ENCODE data around the gene WARS2. TPM values are rescaled to one million over a fixed set of nuclear protein-coding genes. Genes with fewer than 3 reads are reported as not detected.

WARS2 gene
- total RNA-seq, 2 experiments from 2014 or later, result 12.0 to 14.0 TPM

DNA sequence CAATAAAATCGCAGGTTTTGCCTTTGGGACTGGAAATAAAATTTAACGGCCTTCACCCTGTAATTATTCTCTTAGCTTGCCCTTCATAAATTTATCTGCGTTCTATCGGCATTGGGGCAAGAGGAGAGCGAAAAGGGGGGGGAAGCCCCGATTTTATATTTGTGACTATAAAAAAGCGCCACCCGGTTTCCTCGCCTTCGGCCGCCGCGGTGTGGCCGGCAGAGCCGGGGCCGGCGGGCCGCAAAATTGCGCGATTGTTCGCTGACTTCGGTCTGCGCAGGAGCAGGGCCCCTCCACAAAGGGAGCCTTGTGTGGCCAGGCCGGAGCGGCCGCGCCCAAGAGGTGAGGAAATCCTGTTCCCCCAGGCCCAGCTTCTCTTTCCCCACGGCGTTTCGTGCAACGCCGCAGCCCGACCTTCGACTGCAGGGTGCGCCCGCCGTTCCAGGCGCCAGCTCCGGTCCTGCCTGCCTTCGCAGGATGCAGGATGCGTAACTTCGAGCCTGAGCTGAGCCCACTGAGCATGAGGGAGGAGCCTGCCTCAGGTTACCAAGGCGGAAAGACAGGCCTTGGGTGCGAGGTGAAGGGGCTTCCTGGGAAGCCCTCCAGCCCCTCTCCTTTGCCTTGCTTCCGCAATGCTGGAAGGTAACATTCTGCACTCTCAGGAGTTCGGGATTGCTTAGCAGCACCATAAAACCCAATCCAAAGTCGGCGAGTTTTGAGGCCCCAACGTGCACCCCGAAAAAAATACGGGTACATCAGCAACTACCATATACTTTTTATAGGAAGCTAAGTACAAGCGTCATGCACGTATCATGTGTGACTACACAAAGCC is 147.4 kb downstream of the WARS2 start:
- Mint-ChIP-seq H3K36me3 (peaks cover 11% of the 10 kb centered on the region), H3K4me3 (no peak overlapping the region), H3K9me3 (ENCODE audit: low read depth) (no peaks in the 10 kb centered on the region), H3K27ac (no peak overlapping the region), H3K27me3 (peaks cover 91% of the 10 kb centered on the region), H3K4me1 (peaks cover 4% of the 10 kb centered on the region)
- DNase-seq (no peak), ATAC-seq (no peak)
- CTCF ChIA-PET, result no interaction called here

DNA sequence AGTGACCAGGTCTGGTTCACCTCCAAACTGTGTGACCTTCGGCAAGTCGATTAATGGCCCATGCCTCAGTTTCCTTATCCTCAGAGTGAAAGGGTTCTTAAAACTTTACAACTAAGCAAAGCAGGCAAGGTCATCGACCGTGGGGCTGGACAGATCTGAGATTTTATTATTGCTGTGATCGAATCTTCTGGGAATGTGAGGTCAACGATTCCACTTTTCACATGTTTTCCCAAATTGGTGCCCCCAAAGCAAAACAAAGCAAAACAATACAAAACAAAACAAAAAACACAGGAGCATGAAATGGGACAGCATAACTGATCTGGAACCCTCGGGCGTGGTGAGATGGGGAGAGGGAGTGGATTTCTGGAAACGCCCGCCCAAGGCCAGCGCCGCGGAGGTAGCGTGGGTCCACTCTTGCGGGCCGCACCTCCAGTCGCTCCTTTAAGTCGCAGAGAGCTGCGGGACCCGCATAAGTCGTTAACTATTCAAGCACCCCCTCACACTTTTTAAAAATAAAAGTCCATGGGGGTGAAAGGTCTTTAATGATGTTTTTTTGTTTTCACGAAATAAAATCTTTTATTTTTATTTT is 148.1 kb downstream of the WARS2 start:
- ATAC-seq (no peak), DNase-seq (no peak)
- H3K27me3 Mint-ChIP-seq, result peaks cover 91% of the 10 kb centered on the region
- H3K27ac Mint-ChIP-seq, result no peak overlapping the region
- peaks cover 4% of the 10 kb centered on the region for H3K4me1 Mint-ChIP-seq
- no peak overlapping the region for H3K4me3 Mint-ChIP-seq
- no peaks in the 10 kb centered on the region for H3K9me3 Mint-ChIP-seq (ENCODE audit: low read depth)
- H3K36me3 Mint-ChIP-seq, result peaks cover 11% of the 10 kb centered on the region
- CTCF ChIA-PET, result no interaction called here

DNA sequence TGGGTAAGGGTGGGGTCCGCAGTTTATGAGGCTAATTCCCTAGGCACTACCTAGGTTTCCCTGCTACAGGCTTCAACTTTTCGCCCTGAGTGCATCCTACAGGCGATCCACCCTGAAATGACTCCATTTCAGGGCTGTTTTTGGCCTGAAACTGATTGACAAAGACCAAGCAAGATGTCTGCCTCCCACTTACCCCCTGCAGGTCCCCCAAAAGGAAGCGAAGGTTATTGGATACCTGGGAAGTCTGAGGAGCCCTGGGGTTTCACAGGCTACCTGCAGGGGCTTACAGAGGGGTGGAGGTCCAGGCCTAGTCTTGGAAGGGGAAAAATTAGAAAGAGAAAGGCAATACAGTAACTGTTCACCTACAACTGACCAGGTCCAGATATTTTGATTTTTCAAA is 149.0 kb downstream of the WARS2 start:
- Mint-ChIP-seq H3K9me3 (ENCODE audit: low read depth) (peaks cover 2% of the 10 kb centered on the region), H3K27me3 (peaks cover 94% of the 10 kb centered on the region), H3K4me3 (no peak overlapping the region), H3K36me3 (peaks cover 18% of the 10 kb centered on the region), H3K4me1 (peaks cover 10% of the 10 kb centered on the region), H3K27ac (peak overlapping the region; percentile 31)
- CTCF ChIA-PET, result no interaction called here
- ATAC-seq, result no peak
- DNase-seq, result no peak

DNA sequence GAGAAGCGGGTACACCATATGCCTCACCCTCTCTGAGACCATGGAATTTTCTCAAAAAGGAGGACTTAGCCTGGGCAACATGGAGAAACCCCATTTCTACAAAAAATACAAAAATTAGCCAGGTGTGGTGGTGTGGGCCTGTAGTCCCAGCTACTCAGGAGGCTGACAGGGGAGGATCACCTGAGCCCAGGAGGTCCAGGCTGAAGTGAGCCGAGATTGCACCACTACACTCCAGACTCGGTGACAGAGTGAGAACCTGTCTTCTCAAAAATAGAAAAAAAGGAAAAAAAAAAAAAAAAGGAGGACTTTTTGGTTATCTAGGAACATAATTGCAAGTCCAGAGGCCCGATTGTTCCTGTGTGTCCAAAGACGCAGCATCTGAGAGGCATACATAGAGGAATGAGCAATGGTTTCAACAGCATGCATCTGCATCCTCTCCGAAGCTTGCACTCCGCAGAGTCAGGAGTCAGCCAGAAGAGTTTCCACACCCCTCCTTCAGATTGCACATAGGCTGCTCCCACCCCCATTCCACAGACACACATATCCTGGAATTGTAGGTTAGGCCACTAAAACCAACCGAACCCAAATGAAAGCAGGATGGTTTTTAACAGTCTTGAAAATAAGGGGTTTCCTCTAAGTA is 149.8 kb downstream of the WARS2 start:
- ATAC-seq, result no peak
- DNase-seq, result no peak
- no peak overlapping the region for H3K4me3 Mint-ChIP-seq
- no peak overlapping the region for H3K27ac Mint-ChIP-seq
- peaks cover 20% of the 10 kb centered on the region for H3K36me3 Mint-ChIP-seq
- peaks cover 8% of the 10 kb centered on the region for H3K4me1 Mint-ChIP-seq
- peaks cover 2% of the 10 kb centered on the region for H3K9me3 Mint-ChIP-seq (ENCODE audit: low read depth)
- H3K27me3 Mint-ChIP-seq, result peaks cover 94% of the 10 kb centered on the region
- CTCF ChIA-PET, result interaction anchor here (1.8 kb wide), 1 partner anchor 18 kb away, joined by 6 read pairs; no protein-coding TSS in a partner anchor

DNA sequence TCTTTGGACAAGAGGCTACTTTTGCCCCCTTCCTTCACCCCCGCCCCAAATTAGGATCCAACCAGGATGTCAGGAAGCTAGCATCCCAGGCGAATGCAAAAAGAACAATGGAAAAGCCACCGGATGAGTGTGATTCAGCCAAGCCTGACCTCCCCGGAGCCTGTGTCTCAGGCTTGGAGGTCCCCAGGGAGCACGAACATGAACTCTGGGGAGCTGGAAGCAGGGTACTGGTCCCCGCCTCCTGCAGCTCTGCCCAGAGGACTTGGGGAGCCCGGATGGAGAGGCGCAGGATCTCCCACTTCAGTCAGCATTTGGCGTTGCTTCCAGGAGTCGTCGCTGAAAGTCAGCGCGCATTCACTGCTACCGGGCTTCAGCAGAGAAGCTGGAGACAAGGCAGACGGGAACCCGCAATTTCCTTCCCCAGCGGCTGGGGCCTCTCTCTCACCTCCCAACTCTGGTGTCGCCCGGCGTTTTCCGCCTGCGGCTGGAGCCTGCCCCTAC is 150.5 kb downstream of the WARS2 start:
- ATAC-seq (no peak), DNase-seq (no peak)
- Mint-ChIP-seq H3K27me3 (peaks cover 95% of the 10 kb centered on the region), H3K36me3 (peaks cover 21% of the 10 kb centered on the region), H3K4me3 (no peak overlapping the region), H3K9me3 (ENCODE audit: low read depth) (peaks cover 2% of the 10 kb centered on the region), H3K27ac (no peak overlapping the region), H3K4me1 (peaks cover 6% of the 10 kb centered on the region)
- CTCF ChIA-PET, result interaction anchor here (1.8 kb wide), 1 partner anchor 19 kb away, joined by 6 read pairs; no protein-coding TSS in a partner anchor

DNA sequence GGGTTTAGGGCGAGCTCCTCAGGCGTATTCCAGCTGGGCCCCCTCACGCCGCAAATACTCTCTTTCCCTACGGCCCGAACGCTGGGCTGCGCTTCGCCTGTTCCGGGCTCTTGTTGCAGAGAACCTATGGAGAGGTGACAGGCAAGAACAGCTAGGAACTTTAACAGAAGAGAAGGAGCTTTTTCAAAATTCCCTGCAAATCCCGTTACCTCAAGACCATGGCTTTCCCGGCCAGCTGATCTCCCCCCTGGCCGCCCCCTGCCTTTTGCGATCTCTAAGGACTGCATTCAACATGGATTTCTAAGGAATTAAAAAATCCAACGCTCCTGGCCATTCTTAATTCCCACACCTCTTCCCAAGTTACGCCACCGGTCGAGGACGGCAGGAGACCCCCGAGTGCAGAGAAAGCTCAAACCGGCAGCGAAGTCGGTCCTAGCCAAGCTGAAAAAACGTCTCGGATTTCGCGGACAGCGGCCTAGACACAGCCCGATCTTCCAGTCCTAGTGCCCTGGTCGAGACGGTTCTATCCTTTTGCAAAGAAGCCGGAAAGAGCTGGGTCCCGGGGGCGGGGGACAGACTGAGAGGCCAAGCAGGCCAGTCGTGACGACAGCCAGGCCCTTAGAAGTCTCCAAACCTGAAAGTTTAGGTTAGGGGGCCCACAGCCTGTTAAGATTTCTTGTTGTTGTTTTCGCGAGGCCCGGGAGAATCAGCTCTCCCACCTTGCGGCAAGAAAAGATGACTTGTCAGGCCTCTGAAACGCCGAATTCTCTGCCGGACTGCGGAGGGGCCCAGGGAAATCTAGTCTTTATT is 151.2 kb downstream of the WARS2 start:
- H3K4me1 Mint-ChIP-seq, result peaks cover 6% of the 10 kb centered on the region
- peak overlapping the region; percentile 11 for H3K27ac Mint-ChIP-seq
- DNase-seq (no peak), ATAC-seq (no peak)
- H3K27me3 Mint-ChIP-seq, result peaks cover 95% of the 10 kb centered on the region
- CTCF ChIA-PET, result interaction anchor here (1.8 kb wide), 1 partner anchor 19 kb away, joined by 6 read pairs; no protein-coding TSS in a partner anchor
- H3K4me3 Mint-ChIP-seq, result no peak overlapping the region
- H3K9me3 Mint-ChIP-seq (ENCODE audit: low read depth), result peaks cover 2% of the 10 kb centered on the region
- peaks cover 23% of the 10 kb centered on the region for H3K36me3 Mint-ChIP-seq

DNA sequence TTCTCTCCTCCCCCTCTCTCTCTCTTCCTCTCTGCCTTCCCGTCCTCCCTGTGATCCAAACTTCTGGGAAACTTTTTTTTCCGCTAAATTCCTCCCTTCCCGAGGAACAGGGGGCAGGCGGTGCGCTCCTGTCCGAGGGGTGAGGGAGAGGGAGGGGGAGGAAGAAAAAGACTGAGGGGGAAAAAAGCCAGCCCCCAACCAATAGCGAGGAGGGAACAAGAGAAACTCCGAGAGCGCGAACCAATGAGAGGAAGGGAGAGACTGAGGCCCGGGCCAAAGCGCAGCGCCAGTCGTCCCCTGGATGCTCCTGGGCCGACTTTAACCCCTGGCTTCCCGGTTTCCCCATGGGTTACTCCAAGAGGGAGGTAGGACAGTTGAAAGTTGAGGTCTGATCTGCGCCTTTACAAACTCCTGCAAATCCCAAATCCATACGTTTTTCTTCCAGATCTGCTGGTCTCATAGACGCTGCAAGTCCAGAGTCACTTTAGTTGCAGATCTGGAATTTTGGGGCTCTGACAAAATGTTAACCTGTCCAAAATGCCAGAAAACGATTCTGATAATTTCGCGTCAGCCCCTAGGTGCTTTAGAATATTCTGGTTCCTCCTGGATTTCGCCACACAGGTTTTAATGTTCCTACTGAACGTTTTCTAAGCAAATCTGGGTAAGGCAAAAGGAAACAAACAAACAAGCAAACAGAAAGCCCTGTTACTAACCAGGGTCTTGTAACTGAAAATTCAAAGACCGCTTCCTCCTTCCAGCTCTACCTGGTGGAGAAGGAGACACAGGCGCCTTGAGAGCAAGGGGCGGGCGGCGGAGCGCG is 152.1 kb downstream of the WARS2 start, which contains the start of gene TBX15:
Gene TBX15 (minus strand): TSS at position 158 of the 820 bp plus-strand sequence. CDS start 548 bp downstream, outside the sequence.
- peaks cover 6% of the 10 kb centered on the region for H3K4me1 Mint-ChIP-seq
- CTCF ChIA-PET, result interaction anchor here (1.8 kb wide), 1 partner anchor 20 kb away, joined by 6 read pairs; no protein-coding TSS in a partner anchor
- H3K36me3 Mint-ChIP-seq, result peaks cover 22% of the 10 kb centered on the region
- peaks cover 95% of the 10 kb centered on the region for H3K27me3 Mint-ChIP-seq
- no peak for ATAC-seq
- peak within 1 kb of the TSS; percentile 32 for H3K4me3 Mint-ChIP-seq
- H3K9me3 Mint-ChIP-seq (ENCODE audit: low read depth), result peaks cover 2% of the 10 kb centered on the region
- peak within 1 kb of the TSS; percentile 65 for H3K27ac Mint-ChIP-seq
- no peak for DNase-seq

DNA sequence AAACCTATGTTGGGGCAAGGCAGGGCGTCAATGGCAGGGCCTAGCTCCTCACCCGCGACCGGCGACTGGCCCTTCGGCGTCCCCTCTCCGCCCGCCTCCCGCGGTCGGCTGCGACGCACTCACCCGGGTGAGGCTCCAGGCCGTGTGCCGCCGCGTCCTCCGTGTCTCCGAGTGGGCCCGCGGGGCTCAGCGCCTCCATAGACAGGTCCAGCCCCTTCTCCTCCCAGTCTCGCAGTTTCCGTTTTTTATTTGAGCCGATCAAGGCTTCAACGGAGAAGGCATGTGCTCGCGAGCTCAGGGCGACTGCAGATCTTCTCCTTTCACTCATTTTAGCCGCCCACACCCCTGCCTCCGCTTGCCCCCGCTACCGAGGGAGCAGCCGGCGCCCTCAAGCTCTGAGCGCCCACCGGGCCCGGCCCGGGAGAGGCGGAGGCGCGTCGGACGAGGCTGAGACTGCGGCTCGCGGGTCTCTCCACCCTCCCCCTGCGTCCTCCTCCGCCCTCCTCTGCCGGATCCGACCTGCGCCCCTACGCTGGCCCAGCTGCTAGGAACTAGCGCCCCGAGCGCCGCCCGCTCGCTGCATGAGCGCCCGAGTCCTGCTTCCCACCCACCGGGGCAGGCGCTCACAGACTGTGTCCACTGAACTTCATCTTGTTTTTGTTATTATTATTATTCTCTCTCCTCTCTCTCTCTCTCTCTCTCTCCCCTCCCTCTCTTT is 152.8 kb downstream of the WARS2 start:
- H3K4me3 Mint-ChIP-seq, result no peak overlapping the region
- ATAC-seq (no peak), DNase-seq (no peak)
- peak overlapping the region; percentile 65 for H3K27ac Mint-ChIP-seq
- peaks cover 97% of the 10 kb centered on the region for H3K27me3 Mint-ChIP-seq
- peaks cover 2% of the 10 kb centered on the region for H3K9me3 Mint-ChIP-seq (ENCODE audit: low read depth)
- CTCF ChIA-PET, result interaction anchor here (1.8 kb wide), 1 partner anchor 21 kb away, joined by 6 read pairs; no protein-coding TSS in a partner anchor
- peaks cover 6% of the 10 kb centered on the region for H3K4me1 Mint-ChIP-seq
- peaks cover 22% of the 10 kb centered on the region for H3K36me3 Mint-ChIP-seq

DNA sequence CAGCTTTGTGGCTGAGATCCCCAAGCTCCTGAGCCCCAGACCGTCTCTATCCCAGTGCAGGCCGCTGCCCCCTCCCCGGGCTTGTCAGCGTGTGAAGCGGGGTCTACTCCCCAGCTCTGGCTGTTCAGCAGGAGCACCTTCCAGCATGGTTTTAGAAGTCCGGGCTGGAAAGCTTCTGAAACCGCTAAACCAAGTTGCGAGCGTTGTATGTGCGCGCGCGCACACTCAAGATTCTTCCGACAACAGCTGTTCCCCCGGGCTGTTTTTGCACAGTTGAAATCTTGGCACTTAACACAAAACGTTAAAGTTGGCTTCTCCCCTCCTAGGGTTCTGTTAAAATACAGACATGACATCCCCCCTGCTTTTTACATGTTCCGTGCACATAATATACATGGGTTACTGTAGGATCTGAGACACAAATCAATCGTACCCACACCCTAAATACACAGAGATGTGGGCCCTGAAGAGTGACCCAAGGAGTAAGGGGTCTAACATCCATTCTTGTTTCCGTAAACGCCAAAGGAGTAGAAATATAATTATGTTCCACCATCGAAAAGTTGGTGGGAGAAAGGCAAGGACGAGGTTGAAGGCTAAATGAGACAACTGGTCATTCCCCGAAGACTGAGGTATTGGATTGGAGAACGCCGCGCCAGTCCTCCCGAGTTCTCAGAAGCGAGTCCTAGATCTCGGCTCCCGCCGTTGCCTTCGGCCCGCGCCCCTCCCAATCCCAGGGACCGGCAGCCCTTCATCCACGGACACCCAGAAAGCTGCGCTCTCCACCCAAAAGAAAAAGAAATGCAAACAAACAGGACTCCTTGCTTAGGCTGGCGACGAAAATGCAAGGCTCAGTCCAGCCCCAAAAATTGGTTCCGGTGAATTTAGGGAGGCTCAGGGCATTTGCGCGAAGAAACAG is 153.6 kb downstream of the WARS2 start:
- peaks cover 6% of the 10 kb centered on the region for H3K4me1 Mint-ChIP-seq
- H3K27me3 Mint-ChIP-seq, result peaks cover 96% of the 10 kb centered on the region
- no peak for DNase-seq
- peak overlapping the region; percentile 65 for H3K27ac Mint-ChIP-seq
- CTCF ChIA-PET, result interaction anchor here (1.2 to 2.1 kb wide), 3 partner anchors 19 to 22 kb away, joined by 4 to 7 read pairs (median 6); no protein-coding TSS in a partner anchor
- peak overlapping the region; percentile 32 for H3K4me3 Mint-ChIP-seq
- peaks cover 2% of the 10 kb centered on the region for H3K9me3 Mint-ChIP-seq (ENCODE audit: low read depth)
- ATAC-seq, result no peak
- H3K36me3 Mint-ChIP-seq, result peaks cover 18% of the 10 kb centered on the region

DNA sequence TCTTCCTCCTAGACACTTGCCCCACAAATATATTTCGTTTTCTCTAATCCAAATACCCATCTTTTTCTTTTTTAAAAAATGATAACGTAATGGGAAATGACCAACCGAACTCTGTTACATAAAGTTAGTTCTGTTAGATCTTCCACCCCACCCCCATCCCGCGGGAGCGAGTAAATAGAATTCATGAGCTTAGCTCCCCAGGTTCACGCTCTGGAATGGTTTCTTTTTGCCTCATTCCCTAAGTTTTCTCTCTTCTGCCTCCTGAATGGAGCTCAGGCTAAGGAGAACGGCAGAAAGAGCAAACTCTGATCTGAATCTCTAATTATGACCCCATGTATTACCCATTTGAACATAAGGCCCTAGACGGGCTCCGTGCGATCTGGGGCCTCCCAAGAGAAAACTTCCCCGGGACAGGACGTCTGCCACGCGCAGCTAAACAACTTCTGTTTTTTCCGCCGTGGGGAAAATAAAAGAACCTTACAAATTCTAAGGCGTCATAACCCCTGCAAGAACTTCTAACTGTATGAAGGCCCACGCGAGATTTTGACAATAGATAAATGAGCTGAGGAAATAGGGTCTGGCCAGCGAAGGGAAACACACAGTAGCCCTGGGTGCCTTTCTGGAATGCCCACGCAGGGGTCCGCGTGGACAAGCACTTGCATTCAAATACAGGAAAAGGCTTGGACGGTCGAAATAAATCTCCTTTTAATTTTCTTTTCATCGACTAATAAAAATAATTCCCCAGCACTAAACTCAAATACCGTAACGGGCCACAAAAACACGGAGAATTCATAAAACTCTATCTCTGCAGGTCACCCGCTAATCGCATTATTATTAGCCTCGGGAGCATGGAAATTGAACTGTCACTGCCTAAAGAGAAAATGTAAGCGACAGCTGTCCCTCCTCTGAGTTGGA is 154.6 kb downstream of the WARS2 start:
- H3K36me3 Mint-ChIP-seq, result peaks cover 15% of the 10 kb centered on the region
- H3K27me3 Mint-ChIP-seq, result peaks cover 95% of the 10 kb centered on the region
- peaks cover 2% of the 10 kb centered on the region for H3K9me3 Mint-ChIP-seq (ENCODE audit: low read depth)
- CTCF ChIA-PET, result interaction anchor here (0.6 to 2.1 kb wide), 3 partner anchors 20 to 159 kb away, joined by 3 to 7 read pairs (median 4); no protein-coding TSS in a partner anchor
- no peak overlapping the region for H3K4me3 Mint-ChIP-seq
- DNase-seq (no peak), ATAC-seq (no peak)
- peak overlapping the region; percentile 26 for H3K27ac Mint-ChIP-seq
- H3K4me1 Mint-ChIP-seq, result peaks cover 6% of the 10 kb centered on the region

Data from activated CD8-positive, alpha-beta memory T cell treated with anti-CD3 and anti-CD28 coated beads, Interleukin-2, amount 10 ng/mL, durations not matched to agents 7 days and 5 days (primary cell).